ENCODE data around the gene ATF7. TPM values are rescaled to one million over a fixed set of nuclear protein-coding genes. Genes with fewer than 3 reads are reported as not detected.

Gene ATF7
- total and polyA plus RNA-seq, 2 of the 13 experiments (the other 11 are each of a cell fraction or from before 2014, with no cell fraction given) = 9.6 to 16.2 TPM

DNA sequence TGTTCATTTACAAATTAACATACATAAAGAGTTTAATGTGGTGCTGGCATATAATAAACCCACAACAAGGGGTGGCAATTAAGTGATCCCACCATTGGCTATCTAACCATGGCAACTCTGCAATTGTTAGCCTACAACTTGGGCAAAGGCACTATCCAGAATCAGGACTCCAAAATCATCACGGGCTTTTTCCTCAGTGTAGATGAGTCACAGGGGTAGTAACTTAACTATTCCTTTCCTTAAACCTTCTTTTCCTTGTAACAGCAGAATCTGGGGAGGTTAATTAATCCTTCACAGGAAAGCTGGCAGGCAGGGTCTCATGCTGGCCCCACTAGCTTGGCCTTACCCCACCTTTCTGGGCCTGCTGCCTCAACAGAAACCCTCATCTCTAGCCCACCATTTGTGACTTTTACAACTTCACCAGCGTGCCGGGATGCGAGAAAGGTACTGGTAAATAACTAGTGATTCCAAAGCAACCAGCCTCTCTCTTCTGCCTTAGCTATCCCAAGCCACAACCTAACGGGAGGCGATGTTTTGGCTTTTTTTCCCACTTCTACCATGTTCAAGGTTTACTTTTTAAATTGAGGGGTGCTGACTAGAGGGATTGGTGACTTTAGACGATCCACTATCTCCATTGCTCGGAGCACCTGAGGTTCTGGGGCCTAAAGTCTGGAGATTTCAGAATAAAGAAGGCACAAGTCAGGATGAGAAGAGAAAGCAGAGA is 49.0 kb upstream of the ATF7 start:
- H3K4me2 ChIP-seq (ENCODE audit: low read depth, low read length) = peak overlapping the region; percentile 83
- DNase-seq (ENCODE audit: low spot score) = no peak
- peak; percentile 43 for FAIRE-seq
- ChIA-PET POLR2A (interaction anchor here (0.6 to 4.0 kb wide), 22 partner anchors 9 to 605 kb away, joined by 3 to 65 read pairs (median 4); partner anchors contain the start of genes ATF7, CBX5, HNRNPA1 and TARBP2), CTCF (ENCODE audit: low intra/inter-chr PET ratio, low total read pairs) (interaction anchor here (0.8 to 3.0 kb wide), 4 partner anchors 16 to 137 kb away, joined by 3 to 76 read pairs (median 4); partner anchors contain the start of gene ATF7)
- peak overlapping the region; percentile 60 to 79 (median 64) for H3K4me3 ChIP-seq (replicated peaks in 1 of 3; ENCODE audit: insufficient read depth in 1 of 3, low read depth in 2 of 3, low read length in 3 of 3)
- peaks cover 0 to 12% of the 10 kb centered on the region in 2 experiments; a peak in 1 of 5 replicates for H3K27me3 ChIP-seq (ENCODE audit: control insufficient read depth in 1 of 2, insufficient read depth in 2 of 2, low read length in 2 of 2)
- H3K36me3 ChIP-seq (replicated peaks in 1 of 2; ENCODE audit: control insufficient read depth in 1 of 2, insufficient read depth in 2 of 2, low read length in 2 of 2) = peaks cover 0 to 23% of the 10 kb centered on the region in 2 experiments; a peak in 4 of 5 replicates
- intact Hi-C loops (cut with micrococcal nuclease; ENCODE audit: unreplicated experiment) (loop anchor here (5.0 kb wide), 1 partner anchor 33 kb away; no protein-coding TSS in a partner anchor), in situ Hi-C loops (cut with HindIII; ENCODE audit: extremely low pct_ligation_motif_present, low pct_unique_long_range_greater_than_20kb) (loop anchor here (5.0 kb wide), 2 partner anchors 48 to 133 kb away; partner anchors contain the start of gene ATF7)
- peaks cover 25% of the 10 kb centered on the region for H3K4me1 ChIP-seq (ENCODE audit: insufficient read depth, low read length)
- H3K79me2 ChIP-seq (ENCODE audit: insufficient read depth, low read length) = peaks cover 19% of the 10 kb centered on the region
- peak overlapping the region; percentile 88 for H3K27ac ChIP-seq (ENCODE audit: extremely low read length, insufficient read depth, low read length)
- H2AFZ ChIP-seq (ENCODE audit: low read length) = no peak overlapping the region
- 31% methylated on average over 8 of the region's 8 CpGs for WGBS (ENCODE audit: low lambda C conversion rate)
- TSS peak; percentile 73 for BruUV-seq (replicated peaks)
- peak overlapping the region; percentile 82 for H3K9ac ChIP-seq (ENCODE audit: insufficient read depth, low read depth, low read length)
- H4K20me1 ChIP-seq (ENCODE audit: insufficient read depth, low read length) = no peaks in the 10 kb centered on the region
- H3K9me3 ChIP-seq (ENCODE audit: low read length) = no peaks in the 10 kb centered on the region
- no peak for ATAC-seq
- TF ChIP-seq ZNF101 (CRISPR knock-in tag; IDR thresholded peaks at IDR 0.05; ENCODE audit: borderline replicate concordance, low read depth) (0 out of 2 replicates have a peak, but pooled peaks have one; percentile 20), ZNF333 (CRISPR knock-in tag; IDR thresholded peaks at IDR 0.05; ENCODE audit: borderline replicate concordance) (0 out of 2 replicates have a peak, but pooled peaks have one; percentile 11), PHB2 (IDR thresholded peaks at IDR 0.05; ENCODE audit: partially characterized antibody) (no peak), RBM22 (optimal IDR thresholded peaks at IDR 0.05; ENCODE audit: low read length) (no peak), TGIF2 (CRISPR knock-in tag; IDR thresholded peaks at IDR 0.05) (no peak), ZNF850 (CRISPR knock-in tag; conservative IDR thresholded peaks at IDR 0.05) (no peak), EP300 (IDR thresholded peaks at IDR 0.05; ENCODE audit: low read depth in 2 of 2, low read length in 2 of 2) (no peak), EP300 (CRISPR knock-in tag; IDR thresholded peaks at IDR 0.05; ENCODE audit: borderline replicate concordance) (no peak), SIN3A (IDR thresholded peaks at IDR 0.05; ENCODE audit: borderline replicate concordance, low read depth, low read length) (peak; percentile 41; the same call in 1 of the 2 replicates), ZNF30 (CRISPR knock-in tag; IDR thresholded peaks at IDR 0.05) (peak; percentile 57; the same call in 1 of the 2 replicates), ZNF776 (CRISPR knock-in tag; IDR thresholded peaks at IDR 0.05) (peak; percentile 31; the same call in 1 of the 2 replicates), YEATS2 (CRISPR knock-in tag; IDR thresholded peaks at IDR 0.05; ENCODE audit: borderline replicate concordance) (no peak)
- TF ChIP-seq, protein P1, sequence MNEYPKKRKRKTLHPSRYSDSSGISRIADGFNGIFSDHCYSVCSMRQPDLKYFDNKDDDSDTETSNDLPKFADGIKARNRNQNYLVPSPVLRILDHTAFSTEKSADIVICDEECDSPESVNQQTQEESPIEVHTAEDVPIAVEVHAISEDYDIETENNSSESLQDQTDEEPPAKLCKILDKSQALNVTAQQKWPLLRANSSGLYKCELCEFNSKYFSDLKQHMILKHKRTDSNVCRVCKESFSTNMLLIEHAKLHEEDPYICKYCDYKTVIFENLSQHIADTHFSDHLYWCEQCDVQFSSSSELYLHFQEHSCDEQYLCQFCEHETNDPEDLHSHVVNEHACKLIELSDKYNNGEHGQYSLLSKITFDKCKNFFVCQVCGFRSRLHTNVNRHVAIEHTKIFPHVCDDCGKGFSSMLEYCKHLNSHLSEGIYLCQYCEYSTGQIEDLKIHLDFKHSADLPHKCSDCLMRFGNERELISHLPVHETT (CRISPR knock-in tag; conservative IDR thresholded peaks at IDR 0.05) = no peak
- TF ChIP-seq, protein P2, sequence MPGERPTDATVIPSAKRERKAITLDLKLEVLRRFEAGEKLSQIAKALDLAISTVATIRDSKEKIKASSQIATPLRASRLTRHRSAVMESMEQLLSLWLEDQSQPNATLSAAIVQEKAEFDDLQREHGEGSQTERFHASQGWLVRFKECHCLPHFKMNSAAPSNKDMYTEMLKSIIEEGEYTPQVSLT (CRISPR knock-in tag; IDR thresholded peaks at IDR 0.05; ENCODE audit: borderline replicate concordance, low read depth) = 0 out of 2 replicates have a peak, but pooled peaks have one; percentile 8
- TF ChIP-seq, protein P3, sequence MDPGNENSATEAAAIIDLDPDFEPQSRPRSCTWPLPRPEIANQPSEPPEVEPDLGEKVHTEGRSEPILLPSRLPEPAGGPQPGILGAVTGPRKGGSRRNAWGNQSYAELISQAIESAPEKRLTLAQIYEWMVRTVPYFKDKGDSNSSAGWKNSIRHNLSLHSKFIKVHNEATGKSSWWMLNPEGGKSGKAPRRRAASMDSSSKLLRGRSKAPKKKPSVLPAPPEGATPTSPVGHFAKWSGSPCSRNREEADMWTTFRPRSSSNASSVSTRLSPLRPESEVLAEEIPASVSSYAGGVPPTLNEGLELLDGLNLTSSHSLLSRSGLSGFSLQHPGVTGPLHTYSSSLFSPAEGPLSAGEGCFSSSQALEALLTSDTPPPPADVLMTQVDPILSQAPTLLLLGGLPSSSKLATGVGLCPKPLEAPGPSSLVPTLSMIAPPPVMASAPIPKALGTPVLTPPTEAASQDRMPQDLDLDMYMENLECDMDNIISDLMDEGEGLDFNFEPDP (CRISPR knock-in tag; conservative IDR thresholded peaks at IDR 0.05) = peak; percentile 91; the same call in 1 of the 2 replicates
- TF ChIP-seq, protein P4, sequence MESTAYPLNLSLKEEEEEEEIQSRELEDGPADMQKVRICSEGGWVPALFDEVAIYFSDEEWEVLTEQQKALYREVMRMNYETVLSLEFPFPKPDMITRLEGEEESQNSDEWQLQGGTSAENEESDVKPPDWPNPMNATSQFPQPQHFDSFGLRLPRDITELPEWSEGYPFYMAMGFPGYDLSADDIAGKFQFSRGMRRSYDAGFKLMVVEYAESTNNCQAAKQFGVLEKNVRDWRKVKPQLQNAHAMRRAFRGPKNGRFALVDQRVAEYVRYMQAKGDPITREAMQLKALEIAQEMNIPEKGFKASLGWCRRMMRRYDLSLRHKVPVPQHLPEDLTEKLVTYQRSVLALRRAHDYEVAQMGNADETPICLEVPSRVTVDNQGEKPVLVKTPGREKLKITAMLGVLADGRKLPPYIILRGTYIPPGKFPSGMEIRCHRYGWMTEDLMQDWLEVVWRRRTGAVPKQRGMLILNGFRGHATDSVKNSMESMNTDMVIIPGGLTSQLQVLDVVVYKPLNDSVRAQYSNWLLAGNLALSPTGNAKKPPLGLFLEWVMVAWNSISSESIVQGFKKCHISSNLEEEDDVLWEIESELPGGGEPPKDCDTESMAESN (CRISPR knock-in tag; conservative IDR thresholded peaks at IDR 0.05) = no peak
- TF ChIP-seq, protein P5, sequence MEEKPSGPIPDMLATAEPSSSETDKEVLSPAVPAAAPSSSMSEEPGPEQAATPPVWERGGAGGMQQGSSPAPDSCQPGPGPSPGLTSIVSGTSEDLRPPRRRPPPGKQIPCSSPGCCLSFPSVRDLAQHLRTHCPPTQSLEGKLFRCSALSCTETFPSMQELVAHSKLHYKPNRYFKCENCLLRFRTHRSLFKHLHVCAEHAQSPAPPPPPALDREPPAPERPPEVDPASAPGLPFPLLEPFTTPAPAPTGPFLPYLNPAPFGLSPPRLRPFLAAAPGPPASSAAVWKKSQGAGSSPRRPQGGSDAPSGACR (CRISPR knock-in tag; IDR thresholded peaks at IDR 0.05) = peak; percentile 47; the same call in 1 of the 2 replicates

Measured in HepG2 (cell line).